Hepatic stellate cell (primary cell): Measurements from ENCODE around the gene NOB1.

ENCODE experiments used
- DNase-seq: peaks from one replicate; pipeline ENCODE4 v3.0.0; 2011; ENCODE audit warnings: low spot score

NOB1 gene

GRCh38 chr16:69721441-69721957 lies 33.2 kb downstream of the NOB1 start:
- no peak for DNase-seq

- DNase-seq, result no peak
Observed at GRCh38 chr16:69720822-69721430, 33.8 kb downstream of the NOB1 start.

- no peak for DNase-seq
Observed at GRCh38 chr16:69718111-69718764, 36.5 kb downstream of the NOB1 start.

- DNase-seq, result no peak
Observed at GRCh38 chr16:69717066-69717465, 37.7 kb downstream of the NOB1 start.

GRCh38 chr16:69712914-69713581 lies 41.7 kb downstream of the NOB1 start:
- no peak for DNase-seq

- no peak for DNase-seq
Observed at GRCh38 chr16:69712277-69712676, 42.4 kb downstream of the NOB1 start.

GRCh38 chr16:69711115-69711740 lies 43.5 kb downstream of the NOB1 start:
- peak; percentile 33 for DNase-seq

GRCh38 chr16:69709456-69710084 lies 45.2 kb downstream of the NOB1 start:
- DNase-seq, result peak; percentile 35

- no peak for DNase-seq
Observed at GRCh38 chr16:69707920-69708683, 46.6 kb downstream of the NOB1 start.

GRCh38 chr16:69706975-69707340 lies 47.8 kb downstream of the NOB1 start:
- DNase-seq, result no peak

- DNase-seq, result no peak
Observed at GRCh38 chr16:69706256-69706974, 48.3 kb downstream of the NOB1 start.

- peak; percentile 15 for DNase-seq
Observed at GRCh38 chr16:69703638-69704037, 51.1 kb downstream of the NOB1 start.

GRCh38 chr16:69701866-69702265 lies 52.9 kb downstream of the NOB1 start:
- DNase-seq, result no peak

GRCh38 chr16:69701452-69701851 lies 53.3 kb downstream of the NOB1 start:
- DNase-seq, result no peak

GRCh38 chr16:69699915-69700314 lies 54.8 kb downstream of the NOB1 start:
- DNase-seq, result no peak

- DNase-seq, result no peak
Observed at GRCh38 chr16:69698404-69698803, 56.3 kb downstream of the NOB1 start.

- no peak for DNase-seq
Observed at GRCh38 chr16:69693916-69694315, 60.8 kb downstream of the NOB1 start.

GRCh38 chr16:69691980-69692911 lies 62.5 kb downstream of the NOB1 start:
- peak; percentile 21 for DNase-seq
